ENCODE data around the gene GYS1.
A peak's percentile ranks its signal among the peaks of the same experiment; 100 is the strongest.

The GYS1 gene

DNA sequence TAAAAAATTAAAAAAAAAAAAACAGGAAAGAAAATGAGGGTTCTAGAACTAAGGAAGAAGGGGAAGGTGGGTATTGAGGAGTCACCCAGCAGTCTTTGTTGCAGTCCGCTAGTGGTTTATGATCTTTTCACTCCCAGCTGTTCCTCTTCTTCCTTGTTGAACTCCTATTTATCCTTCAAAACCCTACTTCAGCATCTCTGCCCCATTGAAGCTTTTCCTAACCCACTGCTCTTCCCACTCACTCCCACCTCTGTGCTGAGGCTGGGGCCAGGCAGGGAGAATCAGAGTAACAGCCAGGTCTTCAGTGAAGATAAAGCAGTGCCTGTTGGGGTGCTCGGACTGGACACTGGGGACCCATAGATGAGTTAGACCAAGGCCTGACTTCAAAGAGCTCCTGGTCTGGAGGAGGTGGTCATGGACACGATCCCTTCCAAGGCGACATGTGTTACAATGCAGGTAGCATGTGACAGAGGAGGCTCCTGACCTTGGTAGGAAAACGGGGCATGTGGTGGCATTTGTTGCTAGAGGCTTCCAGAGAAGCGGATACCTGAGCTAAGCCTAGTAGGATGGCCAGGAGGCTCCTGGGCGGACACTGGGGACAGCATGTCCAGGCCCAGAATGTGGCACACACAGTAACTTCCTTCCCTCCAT lies 12.0 kb upstream of the GYS1 start:
- peaks cover 75% of the 10 kb centered on the region for H3K36me3 ChIP-seq (ENCODE audit: insufficient read depth, low read length)
- no peaks in the 10 kb centered on the region for H4K20me1 ChIP-seq (ENCODE audit: insufficient read depth, low read length)
- no peaks in the 10 kb centered on the region for H3K9me2 ChIP-seq (ENCODE audit: low read depth, low read length)
- no peaks in the 10 kb centered on the region for H3K27me3 ChIP-seq (ENCODE audit: insufficient read depth, low read length)
- H3K4me3 ChIP-seq (ENCODE audit: low read depth, low read length, poor library complexity, severe bottlenecking), result no peak overlapping the region
- H3K27ac ChIP-seq (ENCODE audit: low read depth, low read length, poor library complexity, severe bottlenecking), result no peak overlapping the region
- H3K79me2 ChIP-seq (ENCODE audit: insufficient read depth, low read length), result no peaks in the 10 kb centered on the region
- no peaks in the 10 kb centered on the region for H3K4me1 ChIP-seq (ENCODE audit: insufficient read depth, low read length, severe bottlenecking)
- H3K9ac ChIP-seq (ENCODE audit: low read length), result no peak overlapping the region
- no peaks in the 10 kb centered on the region for H3F3A ChIP-seq (ENCODE audit: insufficient read depth, low read length)
- H3K4me2 ChIP-seq (ENCODE audit: low read length), result no peak overlapping the region
- H3K9me3 ChIP-seq (ENCODE audit: low read length), result no peaks in the 10 kb centered on the region
- TF ChIP-seq EZH2 (IDR thresholded peaks at IDR 0.05; ENCODE audit: borderline replicate concordance, low read length), result no peak
- TF ChIP-seq, protein P1, sequence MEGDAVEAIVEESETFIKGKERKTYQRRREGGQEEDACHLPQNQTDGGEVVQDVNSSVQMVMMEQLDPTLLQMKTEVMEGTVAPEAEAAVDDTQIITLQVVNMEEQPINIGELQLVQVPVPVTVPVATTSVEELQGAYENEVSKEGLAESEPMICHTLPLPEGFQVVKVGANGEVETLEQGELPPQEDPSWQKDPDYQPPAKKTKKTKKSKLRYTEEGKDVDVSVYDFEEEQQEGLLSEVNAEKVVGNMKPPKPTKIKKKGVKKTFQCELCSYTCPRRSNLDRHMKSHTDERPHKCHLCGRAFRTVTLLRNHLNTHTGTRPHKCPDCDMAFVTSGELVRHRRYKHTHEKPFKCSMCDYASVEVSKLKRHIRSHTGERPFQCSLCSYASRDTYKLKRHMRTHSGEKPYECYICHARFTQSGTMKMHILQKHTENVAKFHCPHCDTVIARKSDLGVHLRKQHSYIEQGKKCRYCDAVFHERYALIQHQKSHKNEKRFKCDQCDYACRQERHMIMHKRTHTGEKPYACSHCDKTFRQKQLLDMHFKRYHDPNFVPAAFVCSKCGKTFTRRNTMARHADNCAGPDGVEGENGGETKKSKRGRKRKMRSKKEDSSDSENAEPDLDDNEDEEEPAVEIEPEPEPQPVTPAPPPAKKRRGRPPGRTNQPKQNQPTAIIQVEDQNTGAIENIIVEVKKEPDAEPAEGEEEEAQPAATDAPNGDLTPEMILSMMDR (IDR thresholded peaks at IDR 0.05; ENCODE audit: low read length), result no peak
- no peak overlapping the region for H2AFZ ChIP-seq (ENCODE audit: low read length)

DNA sequence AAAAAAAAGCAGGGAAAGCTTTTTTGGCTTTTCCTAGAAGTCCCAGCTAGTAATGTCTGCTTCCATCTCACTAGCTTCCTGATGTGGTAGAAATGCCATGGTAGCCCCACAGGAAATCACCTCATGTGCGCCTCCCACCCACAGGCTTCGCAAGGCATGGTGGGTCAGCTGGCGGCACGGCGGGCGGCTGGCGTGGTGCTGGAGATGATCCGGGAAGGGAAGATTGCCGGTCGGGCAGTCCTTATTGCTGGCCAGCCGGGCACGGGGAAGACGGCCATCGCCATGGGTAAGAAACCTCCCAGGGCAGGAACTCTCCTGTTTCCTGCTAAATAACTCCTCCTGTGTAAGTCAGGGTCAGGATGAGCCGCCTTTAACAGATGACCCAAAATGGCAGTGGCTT lies 11.0 kb upstream of the GYS1 start:
- Histone ChIP-seq H3K9me2 (ENCODE audit: low read depth, low read length) (no peaks in the 10 kb centered on the region), H4K20me1 (ENCODE audit: insufficient read depth, low read length) (no peaks in the 10 kb centered on the region), H3K36me3 (ENCODE audit: insufficient read depth, low read length) (peaks cover 74% of the 10 kb centered on the region), H3K4me2 (ENCODE audit: low read length) (no peak overlapping the region), H3K79me2 (ENCODE audit: insufficient read depth, low read length) (no peaks in the 10 kb centered on the region), H3F3A (ENCODE audit: insufficient read depth, low read length) (no peaks in the 10 kb centered on the region), H3K9ac (ENCODE audit: low read length) (no peak overlapping the region), H3K4me1 (ENCODE audit: insufficient read depth, low read length, severe bottlenecking) (peaks cover 5% of the 10 kb centered on the region), H3K4me3 (ENCODE audit: low read depth, low read length, poor library complexity, severe bottlenecking) (no peak overlapping the region), H3K27ac (ENCODE audit: low read depth, low read length, poor library complexity, severe bottlenecking) (no peak overlapping the region), H3K27me3 (ENCODE audit: insufficient read depth, low read length) (no peaks in the 10 kb centered on the region), H2AFZ (ENCODE audit: low read length) (no peak overlapping the region), H3K9me3 (ENCODE audit: low read length) (no peaks in the 10 kb centered on the region)
- no peak for TF ChIP-seq EZH2 (IDR thresholded peaks at IDR 0.05; ENCODE audit: borderline replicate concordance, low read length)
- TF ChIP-seq, protein P1 (IDR thresholded peaks at IDR 0.05; ENCODE audit: low read length), result no peak

GRCh38 chr19:48999481-49000325 lies 6.6 kb upstream of the GYS1 start:
- H3K4me2 ChIP-seq (ENCODE audit: low read length), result no peak overlapping the region
- no peaks in the 10 kb centered on the region for H3K9me2 ChIP-seq (ENCODE audit: low read depth, low read length)
- H3K36me3 ChIP-seq (ENCODE audit: insufficient read depth, low read length), result peaks cover 44% of the 10 kb centered on the region
- no peak overlapping the region for H3K27ac ChIP-seq (ENCODE audit: low read depth, low read length, poor library complexity, severe bottlenecking)
- no peak overlapping the region for H3K4me3 ChIP-seq (ENCODE audit: low read depth, low read length, poor library complexity, severe bottlenecking)
- TF ChIP-seq EZH2 (IDR thresholded peaks at IDR 0.05; ENCODE audit: borderline replicate concordance, low read length), result no peak
- TF ChIP-seq, protein P1 (IDR thresholded peaks at IDR 0.05; ENCODE audit: low read length), result peak; percentile 83
- peaks cover 12% of the 10 kb centered on the region; the same call in 1 of the 2 replicates for H3K79me2 ChIP-seq (ENCODE audit: insufficient read depth, low read length)
- no peaks in the 10 kb centered on the region for H3K9me3 ChIP-seq (ENCODE audit: low read length)
- peaks cover 13% of the 10 kb centered on the region for H3K4me1 ChIP-seq (ENCODE audit: insufficient read depth, low read length, severe bottlenecking)
- no peak overlapping the region for H2AFZ ChIP-seq (ENCODE audit: low read length)
- no peak overlapping the region for H3K9ac ChIP-seq (ENCODE audit: low read length)
- H4K20me1 ChIP-seq (ENCODE audit: insufficient read depth, low read length), result no peaks in the 10 kb centered on the region
- H3K27me3 ChIP-seq (ENCODE audit: insufficient read depth, low read length), result no peaks in the 10 kb centered on the region
- H3F3A ChIP-seq (ENCODE audit: insufficient read depth, low read length), result no peaks in the 10 kb centered on the region
